ENCODE data around the gene MRPS27.
A peak's percentile ranks its signal among the peaks of the same experiment; 100 is the strongest.

The MRPS27 gene

GRCh38 chr5:72228960-72229359, 91.1 kb downstream of the MRPS27 start:
- DNase-seq = no peak

GRCh38 chr5:72226950-72227349, 93.1 kb downstream of the MRPS27 start:
- no peak for DNase-seq

- DNase-seq = no peak
These were observed 94.3 kb downstream of the MRPS27 start for GRCh38 chr5:72225741-72226140.

- no peak for DNase-seq
These were observed 95.0 kb downstream of the MRPS27 start for GRCh38 chr5:72224946-72225463.

GRCh38 chr5:72223371-72223770, 96.7 kb downstream of the MRPS27 start:
- DNase-seq = no peak

GRCh38 chr5:72222521-72222920, 97.5 kb downstream of the MRPS27 start:
- DNase-seq = no peak

GRCh38 chr5:72221541-72221940, 98.5 kb downstream of the MRPS27 start:
- no peak for DNase-seq

- DNase-seq = no peak
These were observed 98.9 kb downstream of the MRPS27 start for GRCh38 chr5:72221099-72221498.

- no peak for DNase-seq
These were observed 103.3 kb downstream of the MRPS27 start for GRCh38 chr5:72216756-72217155.

GRCh38 chr5:72214168-72214567, 105.9 kb downstream of the MRPS27 start:
- no peak for DNase-seq

GRCh38 chr5:72213482-72213881, 106.6 kb downstream of the MRPS27 start:
- DNase-seq = no peak

GRCh38 chr5:72212171-72212570, 107.9 kb downstream of the MRPS27 start:
- no peak for DNase-seq

GRCh38 chr5:72210888-72211678, 109.0 kb downstream of the MRPS27 start:
- no peak for DNase-seq

- DNase-seq = peak; percentile 26
These were observed 110.6 kb downstream of the MRPS27 start for GRCh38 chr5:72209147-72210115.

GRCh38 chr5:72208324-72208926, 111.6 kb downstream of the MRPS27 start:
- DNase-seq = no peak

- DNase-seq = no peak
These were observed 113.0 kb downstream of the MRPS27 start for GRCh38 chr5:72206994-72207393.

GRCh38 chr5:72206160-72206559, 113.9 kb downstream of the MRPS27 start:
- DNase-seq = no peak

GRCh38 chr5:72205431-72206009, 114.5 kb downstream of the MRPS27 start:
- no peak for DNase-seq

GRCh38 chr5:72204946-72205345, 115.1 kb downstream of the MRPS27 start:
- DNase-seq = no peak

- no peak for DNase-seq
These were observed 116.7 kb downstream of the MRPS27 start for GRCh38 chr5:72203251-72203845.

GRCh38 chr5:72202331-72202825, 117.7 kb downstream of the MRPS27 start:
- no peak for DNase-seq

GRCh38 chr5:72199681-72200080, 120.4 kb downstream of the MRPS27 start:
- no peak for DNase-seq
